GM21619 (cell line): Measurements from ENCODE around the gene TMEM17.
A peak's percentile ranks its signal among the peaks of the same experiment; 100 is the strongest.

Experiments used
- ATAC-seq: cut with Tn5 transposase; IDR thresholded peaks from one replicate; pipeline ENCODE4 v1.9.1; 2021; ENCODE audit not compliant: unreplicated experiment

TMEM17 gene

DNA sequence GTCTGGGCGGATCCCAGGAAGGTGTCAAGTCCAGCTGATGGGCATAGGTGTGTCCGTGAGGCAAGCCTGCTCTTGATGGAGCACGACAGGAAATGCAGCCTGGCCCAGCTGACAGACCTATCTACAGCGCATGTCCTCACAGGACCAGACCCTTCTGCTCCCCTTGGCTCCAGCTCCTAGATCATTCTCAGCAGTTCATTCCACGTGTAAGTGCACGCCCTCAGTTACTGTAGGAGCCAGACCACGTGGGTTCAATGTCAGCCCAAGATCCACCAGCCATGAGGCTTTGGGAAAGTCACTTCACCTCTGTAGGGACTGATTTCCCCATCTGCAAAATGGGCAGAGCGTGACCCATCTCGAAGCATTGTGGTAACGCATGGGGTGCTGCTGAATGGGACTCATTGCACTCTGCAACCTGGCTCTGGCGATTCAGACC lies 47.8 kb downstream of the TMEM17 start:
- ATAC-seq: no peak

DNA sequence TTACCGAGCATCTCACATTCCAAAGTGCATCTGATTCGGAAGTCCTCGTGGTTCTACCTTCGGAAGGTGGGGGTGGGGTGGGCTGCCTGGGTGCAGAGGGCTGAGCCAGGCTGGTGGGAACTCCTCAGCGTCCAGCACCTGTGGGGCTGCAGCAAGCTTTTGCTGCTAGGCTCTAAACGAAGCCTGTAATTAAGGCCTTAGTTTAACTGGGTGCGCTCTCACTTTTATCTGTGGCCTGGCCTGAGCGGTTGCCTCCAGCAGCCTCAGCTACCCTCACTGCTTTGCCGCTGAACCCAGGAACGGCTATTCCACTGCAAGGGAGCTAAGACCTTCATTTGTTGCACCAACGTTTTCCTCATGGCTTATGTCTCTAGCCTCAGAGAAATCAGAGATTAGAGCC lies 48.4 kb downstream of the TMEM17 start:
- ATAC-seq: no peak

DNA sequence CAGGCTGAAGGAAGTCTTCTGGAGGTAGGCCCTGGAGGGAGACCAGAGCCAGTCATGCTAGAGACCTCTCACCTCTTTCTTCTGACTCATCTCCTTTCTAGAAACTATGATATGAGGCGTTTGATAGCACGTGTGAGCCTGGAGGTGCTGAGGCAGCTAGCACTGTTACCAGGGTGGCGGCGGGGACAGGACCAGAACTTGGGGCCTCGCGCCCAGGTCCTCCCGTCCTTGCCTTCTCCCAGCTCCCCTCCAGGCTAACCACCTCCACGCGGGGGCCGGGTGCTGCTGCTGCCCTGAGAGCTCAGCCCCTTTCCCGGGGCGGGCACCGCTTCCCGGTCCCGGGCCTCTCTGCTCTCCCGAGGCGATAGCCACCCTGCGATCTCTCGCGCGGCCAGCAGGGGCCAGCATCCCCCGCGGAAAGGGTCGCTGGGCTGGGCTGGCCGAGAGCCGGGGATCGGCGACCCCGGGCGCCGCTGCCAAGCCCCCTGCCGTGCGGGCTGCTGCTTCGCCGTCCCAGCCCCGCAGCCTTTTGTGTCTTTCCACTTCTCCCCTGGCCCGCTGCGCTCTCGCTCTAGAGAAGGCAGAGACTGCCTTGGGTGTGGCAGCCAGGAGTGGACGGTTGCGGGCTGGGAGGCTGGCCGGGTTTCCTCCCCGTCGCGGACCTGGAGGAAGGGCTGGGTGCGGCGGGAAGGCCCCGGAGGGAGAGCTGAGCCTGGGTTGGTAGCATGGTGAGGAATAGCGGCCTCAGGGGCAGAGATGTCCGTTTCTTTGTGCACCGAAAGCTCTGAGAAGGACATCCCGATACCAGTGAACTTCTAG lies 49.1 kb downstream of the TMEM17 start:
- peak; percentile 84 for ATAC-seq

DNA sequence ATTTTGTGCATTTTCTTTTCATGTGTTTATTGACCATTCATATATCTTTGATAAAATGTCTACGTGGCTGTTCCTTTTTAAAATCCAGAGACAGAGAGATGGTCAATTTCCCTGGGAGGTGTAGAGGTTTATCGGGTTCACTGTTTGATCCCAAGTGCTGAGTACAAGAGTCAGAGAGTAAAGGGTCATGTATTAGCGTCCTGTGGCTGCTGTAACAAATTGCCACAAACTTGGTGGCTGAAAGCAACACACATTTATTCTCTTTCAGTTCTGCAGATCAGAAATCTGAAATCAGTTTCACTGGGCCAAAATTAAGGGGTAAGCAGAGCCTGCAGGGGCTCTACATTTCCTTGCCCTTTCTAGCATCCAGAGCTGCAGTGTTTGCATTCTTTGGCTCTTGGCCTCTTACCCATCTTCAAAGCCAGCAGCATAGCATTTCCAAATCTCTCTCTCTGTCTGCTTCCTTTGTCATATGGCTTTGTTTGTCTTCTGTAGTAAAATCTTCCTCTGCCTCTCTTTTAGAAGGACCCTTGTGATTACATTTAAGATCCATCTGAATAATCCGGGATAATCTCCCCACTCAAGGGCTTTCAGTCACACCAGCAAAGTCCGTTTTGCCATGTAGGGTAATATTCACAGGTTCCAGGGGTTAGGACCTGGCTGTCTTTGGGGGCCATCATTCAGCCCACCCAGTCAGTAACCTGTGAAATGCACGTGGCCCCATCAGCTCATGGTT lies 49.9 kb downstream of the TMEM17 start:
- no peak for ATAC-seq

DNA sequence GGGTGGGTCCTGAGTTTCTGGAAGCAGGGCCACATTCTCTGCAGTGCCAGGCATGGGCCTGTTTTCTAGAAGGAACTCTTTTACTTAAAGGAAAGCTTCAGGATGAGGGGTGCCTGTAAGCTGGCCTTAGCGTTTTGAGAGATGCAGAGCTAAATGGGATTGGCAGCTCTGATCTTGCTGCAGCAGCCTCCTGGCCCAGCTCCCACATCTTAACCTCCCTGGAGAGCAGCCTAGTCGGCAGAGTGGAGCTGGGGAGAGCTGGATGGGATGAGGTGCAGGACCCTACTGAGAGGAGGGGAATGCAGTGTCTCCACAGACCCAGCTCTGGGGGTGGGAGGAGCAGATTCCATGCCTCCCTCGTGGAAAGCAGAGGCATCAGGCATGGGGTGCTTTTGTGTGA lies 52.0 kb downstream of the TMEM17 start:
- no peak for ATAC-seq

DNA sequence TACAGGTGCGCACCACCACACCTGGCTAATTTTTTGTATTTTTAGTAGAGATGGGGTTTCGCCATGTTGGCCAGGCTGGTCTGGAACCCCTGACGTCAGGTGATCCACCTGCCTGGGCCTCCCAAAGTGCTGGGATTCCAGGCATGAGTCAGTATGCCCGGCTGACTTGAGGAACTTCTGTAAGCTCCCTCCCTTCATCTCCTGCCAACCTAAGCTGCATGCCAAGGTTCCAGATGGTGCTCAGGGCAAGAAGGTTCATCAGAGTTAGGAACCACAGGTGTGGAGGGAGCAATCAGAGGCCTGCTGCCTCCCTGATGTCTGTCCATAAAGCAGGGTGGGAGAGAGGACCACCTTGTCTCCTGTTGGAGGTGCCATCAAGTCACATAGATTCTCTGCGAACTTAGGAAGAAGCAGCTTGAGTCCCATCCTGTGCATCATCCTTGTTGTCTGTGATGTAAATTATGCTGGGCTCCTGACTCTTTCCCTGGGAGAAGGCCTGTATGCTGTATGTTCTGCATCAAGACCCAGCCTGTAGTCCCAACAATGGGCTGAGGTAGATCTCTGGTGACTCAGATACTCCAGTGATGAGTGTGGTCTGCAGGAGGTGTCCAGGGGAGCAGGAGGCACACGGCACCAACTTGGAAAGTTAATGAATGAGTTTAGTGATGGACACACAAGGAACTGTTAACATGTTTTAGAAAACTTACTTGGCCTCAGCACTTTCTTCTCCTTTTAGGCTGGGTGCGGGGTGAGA lies 53.1 kb downstream of the TMEM17 start:
- no peak for ATAC-seq

DNA sequence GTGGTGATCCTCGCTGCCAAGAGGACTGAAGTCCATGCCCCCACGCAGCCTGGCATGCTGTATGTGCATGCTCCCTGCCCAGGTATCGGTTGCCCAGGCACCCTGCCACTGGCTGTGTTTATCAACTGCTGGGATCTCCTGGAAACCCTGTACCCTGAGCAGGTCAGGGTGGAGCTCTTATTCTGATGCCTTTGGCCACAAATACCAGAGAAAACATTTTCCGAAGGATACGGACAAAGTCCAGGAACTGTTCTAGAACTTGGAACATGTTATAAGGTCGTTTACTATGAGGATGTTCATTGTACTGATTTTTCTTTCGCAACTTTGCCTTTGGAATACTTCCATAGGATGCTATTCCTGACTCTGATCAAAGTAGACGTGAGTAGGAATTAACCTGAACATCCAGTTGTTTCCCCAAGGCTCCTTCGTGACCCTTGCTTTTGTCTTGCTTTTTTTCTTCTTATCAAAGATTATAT lies 55.2 kb downstream of the TMEM17 start:
- ATAC-seq: no peak
